GM13977 (cell line): ENCODE data around the gene ANKRD34C.

Experiments used
- DNase-seq: peaks from one replicate; pipeline ENCODE4 v3.0.0; 2012; ENCODE audit warnings: low spot score
- CTCF ChIP-seq: IDR thresholded peaks from 2 replicates; pipeline ENCODE4 v1.5.1; 2012; ENCODE audit warnings: mild to moderate bottlenecking, control low read depth; ENCODE audit not compliant: insufficient read depth; ENCODE audit errors: extremely low read depth, missing control alignments
- in situ Hi-C: fragments of 300-500 bp; cut with MboI; formaldehyde crosslinking; loops from one replicate; pipeline ENCODE4 v1.12.0; 2022; ENCODE audit warnings: low sequenced_read_pairs, low pct_unique_long_range_greater_than_20kb, mixed read lengths, inconsistent platforms; ENCODE audit not compliant: unreplicated experiment

The ANKRD34C gene

GRCh38 chr15:79282371-79283251 lies at the start of gene ANKRD34C:
Gene ANKRD34C (plus strand): TSS chr15:79282722. CDS start chr15:79293285, 10,563 bp downstream.
- in situ Hi-C loops, result no loop called here
- no peak for TF ChIP-seq CTCF
- no peak for DNase-seq

GRCh38 chr15:79233236-79233635 lies 49.3 kb upstream of the ANKRD34C start:
- TF ChIP-seq CTCF, result no peak
- in situ Hi-C loops, result no loop called here

GRCh38 chr15:79240036-79240435 lies 42.5 kb upstream of the ANKRD34C start:
- TF ChIP-seq CTCF, result no peak
- in situ Hi-C loops, result no loop called here

More at GRCh38 chr15:79233236-79233635, 49.3 kb upstream of the ANKRD34C start:
- no peak for DNase-seq

GRCh38 chr15:79243723-79244122 lies 38.8 kb upstream of the ANKRD34C start:
- TF ChIP-seq CTCF, result no peak
- DNase-seq, result no peak
- in situ Hi-C loops, result no loop called here

More at GRCh38 chr15:79240036-79240435, 42.5 kb upstream of the ANKRD34C start:
- DNase-seq, result no peak

- no peak for TF ChIP-seq CTCF
- no peak for DNase-seq
- in situ Hi-C loops, result no loop called here
These were observed 37.6 kb upstream of the ANKRD34C start for GRCh38 chr15:79244876-79245275.

- no peak for DNase-seq
- in situ Hi-C loops, result no loop called here
- TF ChIP-seq CTCF, result no peak
These were observed 34.3 kb upstream of the ANKRD34C start for GRCh38 chr15:79248183-79248582.

GRCh38 chr15:79257454-79257853 lies 25.1 kb upstream of the ANKRD34C start:
- DNase-seq, result no peak
- in situ Hi-C loops, result no loop called here
- no peak for TF ChIP-seq CTCF
